HCT116 (cell line): ENCODE measurements around the gene ST3GAL3.

Experiments used
- JUND ChIP-seq: IDR thresholded peaks from 2 replicates; pipeline ENCODE4 v1.6.1; 2012
- YY1 ChIP-seq: IDR thresholded peaks from 2 replicates; pipeline ENCODE4 v1.6.1; 2011; ENCODE audit warnings: low read length, low read depth, moderate library complexity, mild to moderate bottlenecking; ENCODE audit not compliant: insufficient replicate concordance; ENCODE audit errors: extremely low read depth
- TF ChIP-seq, protein P1 (sequence below), 3 experiments: fragments of 200-600 bp in 1 of 3; sonication (generic) in 1 of 3; IDR thresholded peaks in 2 of 3; conservative IDR thresholded peaks in 1 of 3; 2 replicates each; pipeline ENCODE4 v1.5.1; 2012 to 2017; ENCODE audit warnings: low read depth in 2 of 3, low read length in 2 of 3, antibody characterized with exemption in 1 of 3, borderline replicate concordance in 1 of 3, control low read depth in 1 of 3, mild to moderate bottlenecking in 1 of 3, mixed read lengths in 1 of 3, mixed run types in 1 of 3, moderate library complexity in 1 of 3; ENCODE audit not compliant: insufficient read depth in 1 of 3

DNA sequence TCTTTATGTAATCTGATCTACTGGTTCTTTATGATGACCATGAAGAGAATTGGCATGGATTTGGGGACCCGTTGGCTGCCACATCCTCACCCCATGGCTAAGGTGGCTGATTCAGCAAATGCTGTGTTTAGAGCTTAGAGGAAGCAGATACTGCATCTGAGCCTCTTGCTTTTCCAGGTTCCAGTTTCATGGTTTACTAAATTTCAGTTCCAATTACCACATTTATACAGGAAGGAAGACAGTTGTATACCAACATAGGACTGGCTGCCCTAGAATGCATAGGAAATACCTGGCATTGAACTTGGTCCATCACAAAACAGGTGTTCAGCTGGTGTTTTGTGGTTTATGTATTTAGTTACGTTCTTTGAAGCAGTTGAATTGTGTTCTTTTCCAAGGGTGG is 107.1 kb downstream of the ST3GAL3 start:
- no peak for TF ChIP-seq JUND
- TF ChIP-seq YY1, result no peak
- TF ChIP-seq, protein P1, sequence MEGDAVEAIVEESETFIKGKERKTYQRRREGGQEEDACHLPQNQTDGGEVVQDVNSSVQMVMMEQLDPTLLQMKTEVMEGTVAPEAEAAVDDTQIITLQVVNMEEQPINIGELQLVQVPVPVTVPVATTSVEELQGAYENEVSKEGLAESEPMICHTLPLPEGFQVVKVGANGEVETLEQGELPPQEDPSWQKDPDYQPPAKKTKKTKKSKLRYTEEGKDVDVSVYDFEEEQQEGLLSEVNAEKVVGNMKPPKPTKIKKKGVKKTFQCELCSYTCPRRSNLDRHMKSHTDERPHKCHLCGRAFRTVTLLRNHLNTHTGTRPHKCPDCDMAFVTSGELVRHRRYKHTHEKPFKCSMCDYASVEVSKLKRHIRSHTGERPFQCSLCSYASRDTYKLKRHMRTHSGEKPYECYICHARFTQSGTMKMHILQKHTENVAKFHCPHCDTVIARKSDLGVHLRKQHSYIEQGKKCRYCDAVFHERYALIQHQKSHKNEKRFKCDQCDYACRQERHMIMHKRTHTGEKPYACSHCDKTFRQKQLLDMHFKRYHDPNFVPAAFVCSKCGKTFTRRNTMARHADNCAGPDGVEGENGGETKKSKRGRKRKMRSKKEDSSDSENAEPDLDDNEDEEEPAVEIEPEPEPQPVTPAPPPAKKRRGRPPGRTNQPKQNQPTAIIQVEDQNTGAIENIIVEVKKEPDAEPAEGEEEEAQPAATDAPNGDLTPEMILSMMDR (IDR thresholded peaks at IDR 0.05 in 2 of 3, conservative IDR thresholded peaks at IDR 0.05 in 1 of 3; ENCODE audit: borderline replicate concordance in 1 of 3, insufficient read depth in 1 of 3, low read depth in 2 of 3, low read length in 2 of 3), result no peak
